Adrenal gland (tissue), 5 donors: ENCODE measurements around the gene LKAAEAR1.

Source experiments
- CTCF ChIP-seq, 6 experiments: fragments of 450-650 bp in 4 of 6; fragments of 200-600 bp in 2 of 6; sonication (generic) in 1 of 6; IDR thresholded peaks; 1 replicate in 5 of 6; 2 replicates in 1 of 6; pipeline versions ENCODE4 v1.5.1 to v1.8.0; 2016 to 2021; ENCODE audit warnings: antibody characterized with exemption in 6 of 6, mild to moderate bottlenecking in 2 of 6, moderate library complexity in 1 of 6
- POLR2A ChIP-seq, 2 donors: fragments of 450-650 bp; IDR thresholded peaks; one replicate each; pipeline ENCODE4 v1.6.1; 2017; ENCODE audit warnings: antibody characterized with exemption in 2 of 2, mild to moderate bottlenecking in 2 of 2, moderate library complexity in 1 of 2
- donor health status: DM: no; HTN: no; CAD: no.

- TF ChIP-seq POLR2A (IDR thresholded peaks at IDR 0.05) (no peak), CTCF (IDR thresholded peaks at IDR 0.05) (no peak)
Measured at GRCh38 chr20:64050261-64051032, 33.8 kb downstream of the LKAAEAR1 start.
